HG02885 (cell line): ENCODE results near the gene PKD2L1.
A peak's percentile ranks its signal among the peaks of the same experiment; 100 is the strongest.
"Not testable (repeated sequence)": the region's sequence is repeated elsewhere in the genome, so short reads cannot be mapped to it uniquely, and the experiment has no call there.

Experiments used
- ATAC-seq: cut with Tn5 transposase; IDR thresholded peaks from one replicate; pipeline ENCODE4 v1.9.1; 2021; ENCODE audit warnings: mild to moderate bottlenecking; ENCODE audit not compliant: unreplicated experiment, poor library complexity

Gene PKD2L1

DNA sequence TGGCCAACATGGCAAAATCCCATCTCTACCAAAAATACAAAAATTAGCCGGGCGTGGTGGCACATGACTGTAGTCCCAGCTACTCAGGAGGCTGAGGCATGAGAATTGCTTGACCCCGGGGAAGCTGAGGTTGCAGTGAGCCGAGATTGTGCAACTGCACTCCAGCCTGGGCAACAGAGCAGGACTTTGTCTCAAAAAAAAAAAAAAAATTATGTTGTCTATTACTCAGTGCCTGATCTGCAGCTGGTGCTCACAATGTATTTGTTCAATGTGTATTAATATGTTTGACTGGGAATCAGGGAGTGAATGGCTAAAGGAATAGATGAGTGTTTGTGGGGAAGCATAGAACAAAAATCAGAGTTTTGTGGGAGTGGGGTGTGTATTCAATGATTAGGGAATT is 37.7 kb downstream of the PKD2L1 start:
- ATAC-seq: not testable (repeated sequence)

DNA sequence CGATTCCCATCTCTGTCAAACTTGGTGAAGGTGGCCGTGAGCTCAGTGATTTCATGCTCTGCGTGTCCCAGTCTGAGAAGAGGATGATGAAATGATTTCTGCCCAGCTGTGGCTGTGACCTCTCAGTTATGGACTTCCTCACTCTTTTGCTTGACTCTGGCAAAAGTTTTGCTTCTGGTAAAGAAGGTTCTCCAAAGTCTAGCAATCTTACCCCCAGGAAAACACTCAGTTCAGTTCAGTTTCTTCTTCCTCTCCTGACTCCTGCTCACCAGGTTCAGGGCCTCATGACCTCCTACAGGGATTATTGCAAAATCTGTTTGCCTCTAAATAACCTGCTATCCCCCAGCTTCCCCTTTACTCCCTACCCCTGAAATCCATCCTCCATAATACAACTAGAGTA is 38.7 kb downstream of the PKD2L1 start:
- ATAC-seq: no peak

DNA sequence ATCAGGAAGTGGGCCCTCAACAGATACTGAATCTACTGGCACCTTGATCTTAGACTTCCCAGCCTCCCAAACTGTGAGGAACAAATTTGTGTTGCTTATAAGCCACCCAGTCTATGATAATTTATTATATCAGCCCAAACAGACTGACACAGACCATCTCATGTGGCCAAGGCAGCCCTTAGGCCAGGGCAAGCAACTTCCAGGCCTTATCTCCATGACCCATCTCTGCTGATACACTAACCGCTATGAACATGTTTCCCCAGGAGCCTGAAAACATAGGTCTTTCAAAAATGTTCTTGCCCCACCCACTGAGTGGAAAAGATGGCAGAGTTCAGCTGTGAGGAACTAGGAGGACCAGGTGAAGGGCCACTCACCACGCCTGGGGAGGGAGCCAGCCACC is 40.4 kb downstream of the PKD2L1 start:
- ATAC-seq: no peak

DNA sequence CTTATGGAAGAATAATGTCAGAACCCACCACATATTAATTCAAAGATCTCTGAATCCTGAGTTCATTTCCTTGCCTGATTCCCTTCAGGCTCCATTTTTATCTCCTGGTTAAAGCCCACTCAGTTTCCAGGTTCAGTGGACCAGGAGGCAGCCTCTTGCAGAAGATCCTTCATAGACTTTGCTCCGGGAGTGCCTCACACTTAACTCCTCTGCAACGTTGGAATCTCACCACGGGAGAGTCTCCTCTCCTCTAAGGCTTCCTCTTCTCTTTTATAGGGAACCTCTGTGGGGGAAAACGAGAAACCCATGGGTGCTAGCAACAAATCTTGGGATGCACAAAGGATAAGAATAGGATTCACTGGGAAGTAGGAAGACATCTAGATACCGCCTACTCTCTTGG is 41.8 kb downstream of the PKD2L1 start:
- ATAC-seq: no peak

DNA sequence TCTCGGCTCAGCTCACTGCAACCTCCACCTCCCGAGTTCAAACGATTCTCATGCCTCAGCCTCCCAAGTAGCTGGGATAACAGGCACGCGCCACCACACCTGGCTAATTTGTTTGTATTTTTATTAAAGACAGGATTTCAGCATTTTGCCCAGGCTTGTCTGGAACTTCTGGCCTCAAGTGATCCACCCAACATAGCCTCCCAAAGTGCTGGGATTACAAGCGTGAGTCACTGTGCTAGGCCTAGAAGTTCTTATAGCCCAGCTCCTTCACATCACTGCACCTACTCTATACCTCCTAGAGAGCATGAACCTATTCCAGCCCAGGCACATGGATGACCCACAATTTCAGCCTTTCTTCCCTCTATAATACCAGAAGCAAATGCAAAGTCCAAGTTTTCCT is 42.3 kb downstream of the PKD2L1 start:
- no peak for ATAC-seq

DNA sequence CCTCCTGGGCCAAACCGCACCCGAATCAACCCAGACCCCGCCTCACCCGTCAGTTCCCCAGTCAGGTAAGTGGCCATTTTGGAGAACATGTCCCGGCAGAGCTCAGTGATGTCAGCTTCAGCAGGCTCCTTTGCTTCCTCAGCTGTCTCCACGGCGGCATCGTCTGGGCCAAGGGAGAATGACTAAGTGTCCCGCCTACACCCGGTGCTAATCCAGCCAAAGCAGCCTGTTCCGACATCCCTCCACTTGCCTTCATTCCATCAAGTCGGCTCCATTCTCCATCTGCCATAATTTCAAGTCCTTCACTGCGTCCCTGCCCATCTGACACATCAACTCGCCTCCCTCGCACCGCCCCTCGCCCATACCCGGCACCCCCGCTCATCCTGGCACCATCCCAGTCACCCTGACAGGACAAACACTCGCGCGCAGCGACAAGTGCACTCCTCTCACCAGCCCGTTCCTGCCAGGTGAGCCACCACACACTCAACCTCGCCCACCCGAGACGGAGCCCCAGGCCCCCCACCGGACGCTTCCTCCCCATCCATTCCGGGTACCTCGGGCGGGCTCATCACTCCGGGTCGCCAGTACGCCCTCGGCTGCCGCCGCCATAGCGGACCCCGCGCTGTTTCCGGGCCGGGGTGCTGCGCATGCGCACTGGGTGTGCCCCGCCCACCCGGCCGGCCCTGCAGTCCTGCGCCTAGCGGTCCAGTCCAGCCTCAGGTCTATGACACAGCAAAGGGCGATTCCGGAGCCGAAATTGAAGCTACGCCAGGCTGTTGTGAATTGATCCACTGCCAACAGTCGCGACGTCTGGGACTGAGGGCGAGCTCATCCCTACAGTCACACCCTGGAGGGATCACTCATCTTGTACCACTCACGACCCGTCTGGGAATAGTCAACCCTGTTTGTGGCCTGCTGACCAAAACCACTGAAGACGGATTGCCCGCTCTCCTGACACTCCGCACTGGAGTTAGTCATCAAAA is 43.7 kb downstream of the PKD2L1 start, which contains the start of gene BLOC1S2:
Gene BLOC1S2 (minus strand): TSS at position 630 of the 983 bp plus-strand sequence. CDS start 21 bp downstream, at position 609.
- peak; percentile 92 for ATAC-seq

DNA sequence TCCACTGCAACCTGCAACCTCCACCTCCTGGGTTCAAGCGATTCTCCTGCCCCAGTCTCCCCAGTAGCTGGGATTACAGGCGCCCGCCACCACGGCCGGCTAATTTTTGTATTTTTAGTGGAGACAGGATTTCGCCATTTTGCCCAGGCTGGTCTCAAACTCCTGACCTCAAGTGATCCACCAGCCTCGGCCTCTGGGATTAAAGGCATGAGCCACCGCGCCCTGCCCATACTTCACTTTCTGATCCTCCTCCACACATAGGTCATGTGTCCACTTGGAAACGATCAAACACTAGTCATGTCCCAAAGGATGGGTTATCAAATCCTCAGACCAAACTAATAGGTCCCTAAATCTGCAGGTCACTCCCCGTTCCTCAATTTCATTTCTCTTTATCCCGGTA is 44.7 kb downstream of the PKD2L1 start:
- ATAC-seq: not testable (repeated sequence)

DNA sequence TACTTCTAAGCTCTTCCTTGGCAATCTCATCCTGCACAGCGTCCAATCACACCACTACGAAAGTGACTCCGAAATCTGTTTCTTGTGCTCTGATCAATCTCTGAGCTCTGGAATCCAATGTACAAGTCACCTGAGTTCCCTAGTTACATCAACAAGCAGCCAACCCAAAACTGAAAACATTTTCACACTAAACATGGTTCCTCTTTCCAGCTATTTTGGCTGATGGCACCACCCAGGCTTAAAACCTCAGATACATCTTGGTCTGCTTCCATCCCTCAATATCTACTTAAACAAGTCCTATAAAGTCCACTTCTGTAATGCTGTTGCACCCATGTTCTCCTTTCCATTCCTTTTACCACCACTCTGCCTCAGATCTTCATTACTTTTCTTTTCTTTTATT is 47.1 kb downstream of the PKD2L1 start:
- ATAC-seq: no peak

DNA sequence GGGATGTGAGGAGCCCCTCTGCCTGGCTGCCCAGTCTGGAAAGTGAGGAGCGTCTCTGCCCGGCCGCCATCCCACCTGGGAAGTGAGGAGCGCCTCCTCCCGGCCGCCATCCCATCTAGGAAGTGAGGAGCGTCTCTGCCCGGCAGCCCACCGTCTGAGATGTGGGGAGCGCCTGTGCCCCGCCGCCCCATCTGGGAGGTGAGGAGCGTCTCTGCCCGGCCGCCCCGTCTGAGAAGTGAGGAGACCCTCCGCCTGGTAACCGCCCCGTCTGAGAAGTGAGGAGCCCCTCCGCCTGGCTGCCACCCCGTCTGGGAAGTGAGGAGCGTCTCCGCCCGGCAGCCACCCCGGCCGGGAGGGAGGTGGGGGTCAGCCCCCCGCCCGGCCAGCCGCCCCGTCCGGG is 53.1 kb downstream of the PKD2L1 start:
- not testable (repeated sequence) for ATAC-seq

DNA sequence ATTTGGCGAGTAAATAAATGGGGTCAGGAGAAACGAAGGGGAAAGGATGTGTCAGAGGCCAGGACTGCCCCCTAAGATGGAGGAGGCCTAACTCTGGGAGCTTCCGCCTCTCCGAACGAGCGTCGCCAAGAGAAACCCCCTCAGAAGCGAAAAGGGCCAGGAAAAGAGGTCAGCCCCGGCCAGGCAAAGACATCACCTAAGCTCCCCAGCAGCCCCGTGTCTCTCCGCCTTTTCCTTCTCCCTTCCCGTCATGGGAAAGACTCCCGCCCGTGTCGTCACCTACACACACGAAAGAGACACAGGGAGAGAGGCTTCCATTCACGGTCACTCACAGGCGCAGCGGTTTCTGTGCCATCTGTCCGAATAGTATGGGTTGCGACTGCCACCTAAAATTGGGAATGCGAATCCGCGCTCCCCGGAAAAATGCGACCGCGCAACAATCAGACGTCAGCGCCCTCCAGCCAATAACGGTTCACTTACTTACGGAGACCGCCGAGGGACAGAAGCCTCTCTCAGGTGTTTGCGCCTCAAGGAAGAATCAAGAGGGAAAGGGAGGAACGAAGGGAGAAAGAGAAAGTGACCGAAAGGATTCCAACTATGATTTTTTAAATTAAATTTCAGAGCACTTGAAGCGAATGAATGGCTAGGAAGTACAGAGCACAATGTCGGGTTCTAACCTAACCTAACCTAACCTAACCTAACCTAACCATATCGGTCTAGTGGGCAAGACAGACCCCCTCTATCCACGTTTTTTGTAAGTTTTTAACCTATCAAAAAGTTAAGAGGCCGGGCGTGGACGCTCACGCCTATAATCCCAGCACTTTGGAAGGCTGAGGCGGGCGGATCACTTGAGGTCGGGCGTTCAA is 62.6 kb downstream of the PKD2L1 start, which contains the start of gene CWF19L1:
Gene CWF19L1 (minus strand): TSS at position 400 of the 866 bp plus-strand sequence. CDS start 45 bp downstream, at position 355.
- peak; percentile 71 for ATAC-seq

DNA sequence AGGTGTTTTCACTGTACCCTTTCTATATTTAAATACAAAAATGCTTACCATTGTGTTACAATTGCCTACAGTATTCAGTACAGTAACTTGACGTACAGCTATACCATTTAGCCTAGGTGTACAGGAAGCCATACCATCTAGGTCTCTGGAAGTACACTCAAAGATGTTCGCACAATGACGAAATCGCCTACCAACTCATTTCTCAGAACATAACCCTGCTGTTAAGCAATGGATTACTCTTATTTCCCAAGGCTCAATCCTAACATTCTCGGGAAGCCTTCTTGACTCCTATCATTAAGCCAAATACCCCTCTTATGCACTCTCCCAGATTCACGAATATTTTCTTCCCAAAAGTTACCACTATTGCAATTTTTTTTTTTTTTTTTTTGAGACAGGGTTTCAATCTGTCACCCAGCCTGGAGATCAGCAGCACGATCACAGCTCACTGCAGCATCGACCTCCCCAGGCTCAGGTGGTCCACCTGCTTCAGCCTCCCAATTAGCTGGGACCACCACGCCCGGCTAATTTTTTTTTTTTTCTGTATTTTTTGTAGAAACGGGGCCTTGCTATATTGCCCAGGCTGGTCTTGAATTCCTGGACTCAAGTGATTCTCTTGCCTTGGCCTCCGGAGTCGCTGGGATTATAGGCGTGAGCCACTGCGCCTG is 64.1 kb downstream of the PKD2L1 start:
- ATAC-seq: no peak

DNA sequence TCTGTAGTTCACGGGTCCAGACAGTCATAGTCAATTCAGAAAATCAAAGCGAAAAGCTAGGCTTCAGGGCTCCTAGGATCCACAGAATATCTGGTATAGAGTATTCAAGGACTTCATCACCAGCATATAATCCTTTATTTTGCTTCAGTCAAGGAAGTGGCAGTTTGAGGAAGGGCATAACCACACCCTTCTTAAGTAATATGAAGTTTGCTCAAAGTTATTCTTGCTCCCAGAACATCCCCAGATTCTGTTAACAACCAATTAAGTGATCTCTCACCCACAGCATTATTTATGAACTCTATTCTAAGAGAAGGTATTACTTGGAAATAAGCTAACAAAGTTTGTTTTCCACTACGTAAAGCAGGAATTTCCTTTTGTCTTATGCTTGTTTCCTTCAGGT is 75.8 kb downstream of the PKD2L1 start:
- ATAC-seq: no peak

DNA sequence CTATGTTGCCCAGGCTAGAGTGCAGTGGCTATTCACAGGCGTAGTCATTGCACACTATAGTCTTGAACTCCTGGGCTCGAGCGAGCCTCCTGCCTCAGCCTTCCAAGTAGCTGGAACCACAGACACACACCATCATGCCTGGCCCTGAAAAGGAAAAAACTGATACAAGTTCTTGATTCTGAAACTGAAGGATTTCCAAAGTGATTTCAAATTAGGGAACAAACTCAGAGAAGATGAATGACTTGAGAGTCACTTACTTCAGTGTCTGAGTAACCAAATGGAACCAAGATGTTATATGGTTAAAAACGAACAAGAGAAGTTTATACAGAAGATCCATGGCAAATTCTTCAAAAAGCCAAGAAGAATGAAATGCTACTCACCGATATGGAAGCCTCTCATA is 77.0 kb downstream of the PKD2L1 start:
- no peak for ATAC-seq

DNA sequence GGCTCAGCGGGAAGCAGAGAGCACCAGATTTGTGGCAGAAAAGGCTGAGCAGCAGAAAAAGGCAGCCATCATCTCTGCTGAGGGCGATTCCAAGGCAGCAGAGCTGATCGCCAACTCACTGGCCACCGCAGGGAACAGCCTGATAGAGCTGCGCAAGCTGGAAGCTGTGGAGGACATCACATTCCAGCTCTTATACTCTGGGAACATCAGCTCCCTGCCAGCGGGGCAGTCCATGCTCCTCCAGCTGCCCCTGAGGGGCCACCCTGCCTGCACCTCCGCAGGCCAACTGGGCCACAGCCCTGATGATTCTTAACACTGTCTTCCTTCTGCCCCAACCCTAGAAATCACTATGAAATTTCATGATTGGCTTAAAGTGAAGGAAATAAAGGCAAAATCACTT is 81.2 kb downstream of the PKD2L1 start:
- ATAC-seq: no peak

DNA sequence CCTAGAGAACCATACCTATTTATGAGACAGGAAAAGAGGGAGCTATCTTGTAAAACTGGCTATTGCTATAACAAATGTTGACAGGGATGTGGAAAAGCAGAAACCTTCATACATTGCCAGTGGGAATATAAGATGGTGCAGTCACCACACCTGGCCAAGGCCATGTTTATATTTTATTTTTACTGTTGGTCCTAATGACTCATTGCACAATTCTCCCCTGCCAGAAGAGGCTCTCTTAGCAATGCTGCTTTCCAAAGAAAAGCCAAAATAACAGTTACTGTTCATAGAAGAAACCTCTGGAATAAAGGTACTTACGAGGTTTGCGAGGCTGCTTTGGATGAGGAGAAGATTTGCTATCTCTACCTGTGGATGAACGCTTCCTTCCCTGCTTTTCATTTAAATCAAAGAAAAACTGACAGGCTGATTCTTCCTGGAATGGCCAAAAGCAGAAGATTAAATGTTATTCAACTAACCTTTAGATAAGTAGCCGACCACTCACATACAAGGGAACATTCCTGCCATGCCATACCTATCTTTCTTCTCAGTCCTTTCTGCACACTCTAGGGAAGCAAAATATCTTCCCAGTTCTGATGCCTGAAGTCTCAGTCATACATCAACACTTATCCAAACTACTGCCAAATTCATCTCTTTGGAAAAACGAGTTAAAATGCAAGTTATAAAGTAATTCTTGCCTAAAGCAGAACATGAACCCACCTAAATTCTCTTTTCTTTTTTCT is 84.4 kb downstream of the PKD2L1 start:
- ATAC-seq: no peak

DNA sequence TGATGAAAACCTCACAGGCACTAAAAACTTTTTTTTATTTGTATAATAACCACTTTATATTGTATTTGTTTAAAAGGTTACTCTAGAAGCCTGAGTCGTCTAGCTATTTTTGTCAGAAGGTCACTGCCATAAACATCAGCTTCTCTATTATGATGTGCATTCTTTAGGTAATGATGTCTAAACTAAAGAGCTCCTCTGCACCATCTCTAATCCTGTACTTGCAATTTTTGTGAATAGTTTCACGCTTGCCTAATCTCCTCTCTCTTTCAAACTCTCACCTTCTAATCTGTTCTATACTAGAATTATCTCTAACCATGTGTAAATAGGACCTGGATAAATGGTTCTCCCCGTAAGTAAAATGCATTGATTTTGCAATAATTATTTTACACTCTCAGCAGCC is 90.2 kb downstream of the PKD2L1 start:
- no peak for ATAC-seq

DNA sequence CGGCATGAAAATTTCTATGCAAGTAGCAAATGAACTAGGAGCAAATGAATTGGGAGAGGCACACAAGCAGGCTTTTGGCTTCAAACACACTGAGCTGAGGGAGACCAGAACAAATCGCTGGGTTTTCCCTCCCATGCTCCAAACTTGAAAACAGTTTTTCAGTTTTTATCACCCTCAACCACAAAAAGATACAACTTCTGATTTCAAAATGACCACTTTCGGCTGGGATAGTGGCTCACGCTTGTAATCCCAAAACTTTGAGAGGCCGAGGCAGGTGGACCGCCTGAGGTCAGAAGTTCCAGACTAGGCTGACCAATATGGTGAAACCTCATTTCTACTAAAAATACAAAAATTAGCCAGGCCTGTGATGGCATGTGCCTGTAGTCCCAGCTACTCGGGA is 91.6 kb downstream of the PKD2L1 start:
- no peak for ATAC-seq
